ENCODE results near the gene PHF24.

- no peak for TF ChIP-seq POLR2AphosphoS5 (IDR thresholded peaks at IDR 0.05; ENCODE audit: borderline replicate concordance, low read depth, low read length)
- no peak for TF ChIP-seq EZH2 (IDR thresholded peaks at IDR 0.05)
- TF ChIP-seq FOXP2 (optimal IDR thresholded peaks at IDR 0.05; ENCODE audit: control extremely low read depth, extremely low read length, insufficient read depth) = no peak
These were observed 31.0 kb upstream of the PHF24 start for GRCh38 chr9:34927061-34927460.
